NCI-H748 treated with DMSO at 0.1 percent for 48 hours (cell line): ENCODE results near the gene SLX4.
"Not testable (repeated sequence)": the region's sequence is repeated elsewhere in the genome, so short reads cannot be mapped to it uniquely, and the experiment has no call there.

ENCODE experiments used
- DNase-seq: peaks from one replicate; lab custom pipeline; 2025; lab: John Stamatoyannopoulos, UW

Gene SLX4

GRCh38 chr16:3640632-3641501 is 29.5 kb upstream of the SLX4 start:
- no peak for DNase-seq

GRCh38 chr16:3640207-3640606 is 28.8 kb upstream of the SLX4 start:
- no peak for DNase-seq

GRCh38 chr16:3638916-3639644 is 27.7 kb upstream of the SLX4 start:
- no peak for DNase-seq

GRCh38 chr16:3637371-3637923 is 26.0 kb upstream of the SLX4 start:
- DNase-seq: no peak

- DNase-seq: no peak
Observed at GRCh38 chr16:3625911-3626732, 14.7 kb upstream of the SLX4 start.

GRCh38 chr16:3625331-3625730 is 13.9 kb upstream of the SLX4 start:
- no peak for DNase-seq

GRCh38 chr16:3623642-3624041 is 12.2 kb upstream of the SLX4 start:
- no peak for DNase-seq

- no peak for DNase-seq
Observed at GRCh38 chr16:3618769-3619141, 7.3 kb upstream of the SLX4 start.

- no peak for DNase-seq
Observed at GRCh38 chr16:3612510-3613466, 1.4 kb upstream of the SLX4 start.

- no peak for DNase-seq
Observed at GRCh38 chr16:3610698-3611145, 684 bp downstream of the SLX4 start.

GRCh38 chr16:3609895-3610697 is 1.3 kb downstream of the SLX4 start:
- DNase-seq: no peak

- not testable (repeated sequence) for DNase-seq
Observed at GRCh38 chr16:3608976-3609375, 2.4 kb downstream of the SLX4 start.

- DNase-seq: no peak
Observed at GRCh38 chr16:3608069-3608468, 3.3 kb downstream of the SLX4 start.

GRCh38 chr16:3607634-3608033 is 3.8 kb downstream of the SLX4 start:
- no peak for DNase-seq

- no peak for DNase-seq
Observed at GRCh38 chr16:3607161-3607560, 4.2 kb downstream of the SLX4 start.

- DNase-seq: no peak
Observed at GRCh38 chr16:3606441-3606840, 5.0 kb downstream of the SLX4 start.

GRCh38 chr16:3602320-3602653 is 9.1 kb downstream of the SLX4 start:
- no peak for DNase-seq

- no peak for DNase-seq
Observed at GRCh38 chr16:3601614-3602319, 9.6 kb downstream of the SLX4 start.

- no peak for DNase-seq
Observed at GRCh38 chr16:3599922-3600321, 11.5 kb downstream of the SLX4 start.

- DNase-seq: no peak
Observed at GRCh38 chr16:3599121-3599520, 12.3 kb downstream of the SLX4 start.
